Panc1 (cell line): ENCODE measurements around the gene MDGA2.

Experiments used
- POLR2AphosphoS5 ChIP-seq: IDR thresholded peaks from 2 replicates; pipeline ENCODE4 v1.6.1; 2012; ENCODE audit warnings: mild to moderate bottlenecking, low read depth, low read length, moderate library complexity
- SIN3A ChIP-seq: IDR thresholded peaks from 2 replicates; pipeline ENCODE4 v1.6.1; 2012; ENCODE audit warnings: low read depth, mild to moderate bottlenecking, low read length, moderate library complexity, borderline replicate concordance; ENCODE audit not compliant: insufficient read depth
- TF ChIP-seq, protein P1 (sequence below): fragments of 450-650 bp; IDR thresholded peaks from 2 replicates; pipeline ENCODE4 v1.5.1; 2017; ENCODE audit warnings: mild to moderate bottlenecking
- TF ChIP-seq, protein P2 (sequence below), 2 experiments: IDR thresholded peaks; 2 replicates each; pipeline ENCODE4 v1.6.1; 2011 to 2012; ENCODE audit warnings: low read depth in 2 of 2, control low read depth in 1 of 2, low read length in 1 of 2, mild to moderate bottlenecking in 1 of 2, moderate library complexity in 1 of 2; ENCODE audit not compliant: insufficient read depth in 1 of 2

DNA sequence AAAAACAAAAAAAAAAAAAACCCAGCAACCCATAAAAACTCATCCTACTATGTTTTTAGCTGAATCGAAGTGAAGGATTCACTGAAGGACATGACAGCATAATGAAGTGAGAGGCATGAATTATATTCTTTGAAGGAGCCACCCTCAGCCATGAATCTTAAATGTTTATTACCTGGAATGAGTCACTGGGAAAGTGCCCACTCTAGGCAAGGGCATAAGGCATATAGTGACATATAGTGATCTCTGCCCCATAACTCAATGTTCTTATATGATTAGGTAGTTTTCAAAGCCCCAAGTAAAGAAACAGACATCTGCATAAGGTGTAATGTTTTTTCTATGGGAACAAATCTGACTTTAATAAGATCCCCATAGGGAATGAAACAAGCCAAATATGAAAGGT, 79.9 kb downstream of the MDGA2 start:
- TF ChIP-seq, protein P1, sequence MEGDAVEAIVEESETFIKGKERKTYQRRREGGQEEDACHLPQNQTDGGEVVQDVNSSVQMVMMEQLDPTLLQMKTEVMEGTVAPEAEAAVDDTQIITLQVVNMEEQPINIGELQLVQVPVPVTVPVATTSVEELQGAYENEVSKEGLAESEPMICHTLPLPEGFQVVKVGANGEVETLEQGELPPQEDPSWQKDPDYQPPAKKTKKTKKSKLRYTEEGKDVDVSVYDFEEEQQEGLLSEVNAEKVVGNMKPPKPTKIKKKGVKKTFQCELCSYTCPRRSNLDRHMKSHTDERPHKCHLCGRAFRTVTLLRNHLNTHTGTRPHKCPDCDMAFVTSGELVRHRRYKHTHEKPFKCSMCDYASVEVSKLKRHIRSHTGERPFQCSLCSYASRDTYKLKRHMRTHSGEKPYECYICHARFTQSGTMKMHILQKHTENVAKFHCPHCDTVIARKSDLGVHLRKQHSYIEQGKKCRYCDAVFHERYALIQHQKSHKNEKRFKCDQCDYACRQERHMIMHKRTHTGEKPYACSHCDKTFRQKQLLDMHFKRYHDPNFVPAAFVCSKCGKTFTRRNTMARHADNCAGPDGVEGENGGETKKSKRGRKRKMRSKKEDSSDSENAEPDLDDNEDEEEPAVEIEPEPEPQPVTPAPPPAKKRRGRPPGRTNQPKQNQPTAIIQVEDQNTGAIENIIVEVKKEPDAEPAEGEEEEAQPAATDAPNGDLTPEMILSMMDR: no peak
- TF ChIP-seq SIN3A (no peak), POLR2AphosphoS5 (no peak)
- TF ChIP-seq, protein P2, sequence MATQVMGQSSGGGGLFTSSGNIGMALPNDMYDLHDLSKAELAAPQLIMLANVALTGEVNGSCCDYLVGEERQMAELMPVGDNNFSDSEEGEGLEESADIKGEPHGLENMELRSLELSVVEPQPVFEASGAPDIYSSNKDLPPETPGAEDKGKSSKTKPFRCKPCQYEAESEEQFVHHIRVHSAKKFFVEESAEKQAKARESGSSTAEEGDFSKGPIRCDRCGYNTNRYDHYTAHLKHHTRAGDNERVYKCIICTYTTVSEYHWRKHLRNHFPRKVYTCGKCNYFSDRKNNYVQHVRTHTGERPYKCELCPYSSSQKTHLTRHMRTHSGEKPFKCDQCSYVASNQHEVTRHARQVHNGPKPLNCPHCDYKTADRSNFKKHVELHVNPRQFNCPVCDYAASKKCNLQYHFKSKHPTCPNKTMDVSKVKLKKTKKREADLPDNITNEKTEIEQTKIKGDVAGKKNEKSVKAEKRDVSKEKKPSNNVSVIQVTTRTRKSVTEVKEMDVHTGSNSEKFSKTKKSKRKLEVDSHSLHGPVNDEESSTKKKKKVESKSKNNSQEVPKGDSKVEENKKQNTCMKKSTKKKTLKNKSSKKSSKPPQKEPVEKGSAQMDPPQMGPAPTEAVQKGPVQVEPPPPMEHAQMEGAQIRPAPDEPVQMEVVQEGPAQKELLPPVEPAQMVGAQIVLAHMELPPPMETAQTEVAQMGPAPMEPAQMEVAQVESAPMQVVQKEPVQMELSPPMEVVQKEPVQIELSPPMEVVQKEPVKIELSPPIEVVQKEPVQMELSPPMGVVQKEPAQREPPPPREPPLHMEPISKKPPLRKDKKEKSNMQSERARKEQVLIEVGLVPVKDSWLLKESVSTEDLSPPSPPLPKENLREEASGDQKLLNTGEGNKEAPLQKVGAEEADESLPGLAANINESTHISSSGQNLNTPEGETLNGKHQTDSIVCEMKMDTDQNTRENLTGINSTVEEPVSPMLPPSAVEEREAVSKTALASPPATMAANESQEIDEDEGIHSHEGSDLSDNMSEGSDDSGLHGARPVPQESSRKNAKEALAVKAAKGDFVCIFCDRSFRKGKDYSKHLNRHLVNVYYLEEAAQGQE (IDR thresholded peaks at IDR 0.05; ENCODE audit: insufficient read depth in 1 of 2, low read depth in 2 of 2, low read length in 1 of 2): no peak
